HepG2 (cell line): ENCODE results near the gene C1QTNF5. TPM values are rescaled to one million over a fixed set of nuclear protein-coding genes. Genes with fewer than 3 reads are reported as not detected.
A peak's percentile ranks its signal among the peaks of the same experiment; 100 is the strongest.

Experiments used
- ATAC-seq: fragments of 200-7000 bp; cut with Tn5 transposase; 3 replicates; pipeline ENCODE4 v1.9.1; 2020; ENCODE audit warnings: mild to moderate bottlenecking, moderate library complexity
- BruUV-seq: library from RNA; stranded (reverse); fragments of 400-500 nt; replicated peaks from 2 replicates; lab custom pipeline; 2021; lab: Mats Ljungman, UMichigan
- CTCF ChIA-PET: fragments of 300-600 bp; formaldehyde crosslinking; extraction: SDS; loops from one replicate; lab custom pipeline; 2021; ENCODE audit warnings: low total read pairs, inconsistent platforms, low intra/inter-chr PET ratio; lab: Yijun Ruan, JAX
- POLR2A ChIA-PET: fragments of 350-600 bp; sonication (Branson Sonifier 250); formaldehyde crosslinking; loops from one replicate; lab custom pipeline; 2020; ENCODE audit warnings: antibody characterized with exemption, inconsistent platforms; lab: Yijun Ruan, JAX
- DNase-seq: peaks from one replicate; pipeline ENCODE4 v3.0.0-alpha.2; 2015; ENCODE audit warnings: low spot score
- FAIRE-seq: peaks from 3 replicates; lab custom pipeline; 2011; peaks lifted over from hg19 to GRCh38; lab: Jason Lieb, UNC
- H2AFZ ChIP-seq: one replicate; pipeline ENCODE4 v1.6.1; 2011; ENCODE audit warnings: low read length, inconsistent platforms
- H3K27ac ChIP-seq: fragments of 300-600 bp; 3 replicates; pipeline ENCODE4 v1.8.0; 2011; ENCODE audit warnings: mixed run types, mild to moderate bottlenecking, mixed read lengths, low read length, inconsistent platforms; ENCODE audit not compliant: insufficient read depth; ENCODE audit errors: extremely low read length
- H3K27me3 ChIP-seq, 2 experiments: fragments of 200-600 bp in 1 of 2; 2 replicates in 1 of 2; 3 replicates in 1 of 2; pipeline versions ENCODE4 v1.6.0 to v1.8.0; 2011; ENCODE audit warnings: low read length in 2 of 2, mild to moderate bottlenecking in 2 of 2, moderate library complexity in 2 of 2, inconsistent platforms in 1 of 2; ENCODE audit not compliant: insufficient read depth in 2 of 2, control insufficient read depth in 1 of 2
- H3K36me3 ChIP-seq, 2 experiments: fragments of 200-600 bp in 1 of 2; replicated peaks in 1 of 2; 2 replicates in 1 of 2; 3 replicates in 1 of 2; pipeline versions ENCODE4 v1.5.1 to v1.8.0; 2011; ENCODE audit warnings: low read length in 2 of 2, inconsistent platforms in 1 of 2; ENCODE audit not compliant: insufficient read depth in 2 of 2, control insufficient read depth in 1 of 2
- H3K4me1 ChIP-seq: 2 replicates; pipeline ENCODE4 v1.5.1; 2012; ENCODE audit warnings: low read length, inconsistent platforms; ENCODE audit not compliant: insufficient read depth
- H3K4me2 ChIP-seq: 2 replicates; pipeline ENCODE4 v1.6.0; 2011; ENCODE audit warnings: low read depth, low read length, inconsistent platforms
- H3K4me3 ChIP-seq, 3 experiments: fragments of 200-600 bp in 1 of 3; sonication (generic), shearing (Covaris generic) in 1 of 3; replicated peaks in 1 of 3; 2 replicates each; pipeline ENCODE4 v1.5.1; 2011 to 2016; ENCODE audit warnings: low read length in 3 of 3, inconsistent platforms in 2 of 3, low read depth in 2 of 3, mild to moderate bottlenecking in 2 of 3, control low read depth in 1 of 3, mixed read lengths in 1 of 3; ENCODE audit not compliant: insufficient read depth in 1 of 3
- H3K79me2 ChIP-seq: one replicate; pipeline ENCODE4 v1.6.1; 2011; ENCODE audit warnings: low read length, inconsistent platforms; ENCODE audit not compliant: insufficient read depth
- H3K9ac ChIP-seq: 2 replicates; pipeline ENCODE4 v1.6.0; 2011; ENCODE audit warnings: mild to moderate bottlenecking, low read depth, low read length, inconsistent platforms; ENCODE audit not compliant: insufficient read depth
- H3K9me3 ChIP-seq: 2 replicates; pipeline ENCODE4 v1.5.1; 2012; ENCODE audit warnings: mild to moderate bottlenecking, low read length
- H4K20me1 ChIP-seq: 2 replicates; pipeline ENCODE4 v1.6.0; 2011; ENCODE audit warnings: inconsistent platforms, mild to moderate bottlenecking, low read length, moderate library complexity; ENCODE audit not compliant: insufficient read depth
- CTCF ChIP-seq: sonication (generic); formaldehyde crosslinking; IDR thresholded peaks from 2 replicates; pipeline ENCODE4 v1.5.0; 2020; ENCODE audit warnings: mild to moderate bottlenecking, missing genetic modification reagents, moderate library complexity
- MED8 ChIP-seq: sonication (generic); formaldehyde crosslinking; IDR thresholded peaks from 2 replicates; pipeline ENCODE4 v1.8.1; 2023; ENCODE audit warnings: mild to moderate bottlenecking, missing genetic modification reagents; ENCODE audit not compliant: insufficient replicate concordance
- MTA1 ChIP-seq: sonication (generic); formaldehyde crosslinking; IDR thresholded peaks from 2 replicates; pipeline ENCODE4 v1.4.0; 2020; ENCODE audit warnings: missing genetic modification reagents, mild to moderate bottlenecking, borderline replicate concordance
- NFAT5 ChIP-seq: sonication (generic); formaldehyde crosslinking; IDR thresholded peaks from 2 replicates; pipeline ENCODE4 v1.4.0; 2020; ENCODE audit warnings: missing genetic modification reagents
- SMC3 ChIP-seq: IDR thresholded peaks from 2 replicates; pipeline ENCODE4 v1.6.1; 2011; ENCODE audit warnings: low read length, improper control_type of control experiment
- WGBS: methylation state at CpG from one replicate; pipeline ENCODE4 v1.1.6; 2017; ENCODE audit warnings: low lambda C conversion rate; 5-methylcytosine and 5-hydroxymethylcytosine counted together
- in situ Hi-C: cut with HindIII; loops from 2 replicates; pipeline ENCODE4 v1.10.0; 2017; ENCODE audit warnings: low pct_unique_long_range_greater_than_20kb; ENCODE audit not compliant: extremely low pct_ligation_motif_present
- intact Hi-C: fragments of 100-400 bp; cut with micrococcal nuclease; formaldehyde crosslinking; loops from one replicate; pipeline ENCODE4 v1.10.0; 2022; ENCODE audit not compliant: unreplicated experiment
- polyA plus RNA-seq, 8 experiments: library from polyadenylated mRNA; depleted of rRNA in 3 of 8; stranded (reverse) in 7 of 8; unstranded in 1 of 8; fragments of >200 nt; fragmentation: Illumina TruSeq in 4 of 8; extraction: Trizol in 4 of 8; gene quantifications; 2 replicates each; pipeline versions ENCODE4 v1.2.1 to v1.2.3, GENCODE V29; 2011 to 2016; ENCODE audit warnings: low read depth in 4 of 8, missing spikeins in 1 of 8, mixed read lengths in 1 of 8; ENCODE audit not compliant: insufficient read depth in 1 of 8
- total RNA-seq, 5 experiments: library from RNA; depleted of rRNA; stranded (reverse); fragments of >200 nt; fragmentation: Illumina TruSeq; extraction: Trizol; gene quantifications; 2 replicates each; pipeline ENCODE4 v1.2.3, GENCODE V29; 2016; ENCODE audit warnings: low read depth in 1 of 5

C1QTNF5 gene
- total and polyA plus RNA-seq, 2 of the 13 experiments (the other 11 are each of a cell fraction or from before 2014, with no cell fraction given), result 0.86 to 1.2 TPM

GRCh38 chr11:119340335-119341221 is at the start of gene C1QTNF5 (continued):
- TF ChIP-seq NFAT5 (CRISPR knock-in tag) (no peak), MTA1 (CRISPR knock-in tag) (0 out of 2 replicates have a peak, but pooled peaks have one; percentile 31)

- no peaks in the 10 kb centered on the region for H3K4me1 ChIP-seq
- TF ChIP-seq SMC3, result 0 out of 2 replicates have a peak, but pooled peaks have one; percentile 11
- no peak for TF ChIP-seq MED8 (CRISPR knock-in tag)
- TF ChIP-seq CTCF, result peak; percentile 16; the same call in 1 of the 2 replicates
- TF ChIP-seq, all 625 proteins: peak for 2
- POLR2A ChIA-PET, result interaction anchor here (0.6 to 1.1 kb wide), 2 partner anchors 9 to 85 kb away, joined by 3 read pairs; partner anchors contain the start of gene USP2
- Histone ChIP-seq H3K36me3 (no peaks in the 10 kb centered on the region; a peak in 1 of 5 replicates), H3K79me2 (no peaks in the 10 kb centered on the region), H2AFZ (no peak overlapping the region), H4K20me1 (no peaks in the 10 kb centered on the region; the same call in 1 of the 2 replicates), H3K27ac (no peak overlapping the region), H3K9ac (no peak overlapping the region), H3K9me3 (no peaks in the 10 kb centered on the region), H3K27me3 (no peaks in the 10 kb centered on the region; a peak in 1 of 5 replicates), H3K4me3 (no peak overlapping the region), H3K4me2 (no peak overlapping the region)
- in situ Hi-C loops (no loop called here), intact Hi-C loops (no loop called here)
- DNase-seq (no peak), ATAC-seq (peak; percentile 79), FAIRE-seq (peak; percentile 53)
- no TSS peak for BruUV-seq
- 58% methylated on average over 5 of the region's 5 CpGs for WGBS
- CTCF ChIA-PET, result no interaction called here
These were observed 49.0 kb upstream of the C1QTNF5 start for GRCh38 chr11:119389611-119390254.
